OCI-LY3 (cell line): ENCODE data around the gene DOLK.

Source experiments
- EZH2phosphoT487 ChIP-seq: fragments of 200-600 bp; shearing (Covaris generic); IDR thresholded peaks from 2 replicates; pipeline ENCODE4 v1.6.1; 2018; ENCODE audit warnings: antibody characterized with exemption, mixed run types, low read depth
- TF ChIP-seq, protein P1 (sequence below): fragments of 200-600, 300-600 bp; sonication (generic); IDR thresholded peaks from 2 replicates; pipeline ENCODE4 v1.5.1; 2014; ENCODE audit warnings: antibody characterized with exemption, low read length, low read depth

DNA sequence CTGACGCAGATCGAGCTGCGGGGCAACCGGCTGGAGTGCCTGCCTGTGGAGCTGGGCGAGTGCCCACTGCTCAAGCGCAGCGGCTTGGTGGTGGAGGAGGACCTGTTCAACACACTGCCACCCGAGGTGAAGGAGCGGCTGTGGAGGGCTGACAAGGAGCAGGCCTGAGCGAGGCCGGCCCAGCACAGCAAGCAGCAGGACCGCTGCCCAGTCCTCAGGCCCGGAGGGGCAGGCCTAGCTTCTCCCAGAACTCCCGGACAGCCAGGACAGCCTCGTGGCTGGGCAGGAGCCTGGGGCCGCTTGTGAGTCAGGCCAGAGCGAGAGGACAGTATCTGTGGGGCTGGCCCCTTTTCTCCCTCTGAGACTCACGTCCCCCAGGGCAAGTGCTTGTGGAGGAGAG is 31.2 kb downstream of the DOLK start:
- TF ChIP-seq, protein P1, sequence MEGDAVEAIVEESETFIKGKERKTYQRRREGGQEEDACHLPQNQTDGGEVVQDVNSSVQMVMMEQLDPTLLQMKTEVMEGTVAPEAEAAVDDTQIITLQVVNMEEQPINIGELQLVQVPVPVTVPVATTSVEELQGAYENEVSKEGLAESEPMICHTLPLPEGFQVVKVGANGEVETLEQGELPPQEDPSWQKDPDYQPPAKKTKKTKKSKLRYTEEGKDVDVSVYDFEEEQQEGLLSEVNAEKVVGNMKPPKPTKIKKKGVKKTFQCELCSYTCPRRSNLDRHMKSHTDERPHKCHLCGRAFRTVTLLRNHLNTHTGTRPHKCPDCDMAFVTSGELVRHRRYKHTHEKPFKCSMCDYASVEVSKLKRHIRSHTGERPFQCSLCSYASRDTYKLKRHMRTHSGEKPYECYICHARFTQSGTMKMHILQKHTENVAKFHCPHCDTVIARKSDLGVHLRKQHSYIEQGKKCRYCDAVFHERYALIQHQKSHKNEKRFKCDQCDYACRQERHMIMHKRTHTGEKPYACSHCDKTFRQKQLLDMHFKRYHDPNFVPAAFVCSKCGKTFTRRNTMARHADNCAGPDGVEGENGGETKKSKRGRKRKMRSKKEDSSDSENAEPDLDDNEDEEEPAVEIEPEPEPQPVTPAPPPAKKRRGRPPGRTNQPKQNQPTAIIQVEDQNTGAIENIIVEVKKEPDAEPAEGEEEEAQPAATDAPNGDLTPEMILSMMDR = no peak
- no peak for TF ChIP-seq EZH2phosphoT487
